H1 (cell line): ENCODE measurements around the gene ELFN1.

Source experiments
- EP300 ChIP-seq, 2 experiments: IDR thresholded peaks; 1 replicate in 1 of 2; 2 replicates in 1 of 2; pipeline ENCODE4 v1.6.1; 2011 to 2012; ENCODE audit warnings: low read depth in 2 of 2, low read length in 2 of 2, mild to moderate bottlenecking in 2 of 2, borderline replicate concordance in 1 of 2, inconsistent platforms in 1 of 2, moderate library complexity in 1 of 2
- POLR2A ChIP-seq, 2 experiments: IDR thresholded peaks; 1 replicate in 1 of 2; 2 replicates in 1 of 2; pipeline ENCODE4 v1.6.1; 2011; ENCODE audit warnings: low read depth in 2 of 2, low read length in 2 of 2, mild to moderate bottlenecking in 2 of 2; ENCODE audit errors: control extremely low read depth in 1 of 2
- RAD21 ChIP-seq, 2 experiments: IDR thresholded peaks in 1 of 2; conservative IDR thresholded peaks in 1 of 2; 2 replicates each; pipeline ENCODE4 v1.6.1; 2011; ENCODE audit warnings: low read depth in 2 of 2, low read length in 2 of 2, improper control_type of control experiment in 1 of 2, inconsistent platforms in 1 of 2, mild to moderate bottlenecking in 1 of 2, moderate library complexity in 1 of 2
- TAF1 ChIP-seq: IDR thresholded peaks from 2 replicates; pipeline ENCODE4 v1.6.1; 2011; ENCODE audit warnings: mild to moderate bottlenecking, low read depth, low read length
- TF ChIP-seq, protein P1 (sequence below): IDR thresholded peaks from 2 replicates; pipeline ENCODE4 v1.6.1; 2012; ENCODE audit warnings: inconsistent platforms
- TF ChIP-seq, protein P2 (sequence below), 3 experiments: IDR thresholded peaks; 1 replicate in 2 of 3; 2 replicates in 1 of 3; pipeline versions ENCODE4 v1.5.1 to v1.6.1; 2011; ENCODE audit warnings: low read length in 3 of 3, mild to moderate bottlenecking in 3 of 3, inconsistent platforms in 2 of 3, low read depth in 1 of 3, moderate library complexity in 1 of 3; ENCODE audit not compliant: insufficient read depth in 1 of 3; ENCODE audit errors: control extremely low read depth in 1 of 3

DNA sequence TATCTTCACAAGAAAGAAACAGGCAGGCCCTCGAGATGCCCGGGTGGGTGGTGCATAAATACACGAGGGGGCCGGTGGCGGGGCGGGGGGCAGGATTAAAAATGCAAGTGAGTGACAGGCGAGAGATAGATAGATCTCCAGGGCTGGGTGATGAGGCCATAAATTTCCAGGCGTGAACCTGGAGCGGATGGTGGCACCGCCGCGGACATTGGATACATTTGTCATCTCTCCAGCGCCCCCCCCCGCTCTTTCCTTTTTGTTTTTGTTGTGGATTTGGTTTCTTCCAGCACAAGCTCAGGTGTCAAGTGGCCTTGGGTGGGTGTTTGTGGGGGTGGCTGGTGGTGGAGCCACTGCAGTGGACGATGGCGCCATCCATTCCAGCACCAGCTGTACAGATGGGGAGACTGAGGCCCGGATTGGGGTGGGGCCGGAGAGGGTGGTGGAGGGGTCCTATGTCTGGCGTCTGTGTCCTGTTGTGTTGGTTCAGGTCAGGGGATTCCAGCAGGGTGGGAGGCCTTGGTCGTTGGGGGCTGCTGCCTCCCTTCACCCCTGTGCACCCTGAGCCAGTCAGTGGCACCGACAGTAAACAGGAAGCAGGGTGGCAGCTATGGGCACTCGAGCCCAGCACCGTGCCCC is 2.9 kb downstream of the ELFN1 start:
- TF ChIP-seq RAD21 (IDR thresholded peaks at IDR 0.05 in 1 of 2, conservative IDR thresholded peaks at IDR 0.05 in 1 of 2; ENCODE audit: low read depth in 2 of 2, low read length in 2 of 2), result no peak
- TF ChIP-seq, protein P1, sequence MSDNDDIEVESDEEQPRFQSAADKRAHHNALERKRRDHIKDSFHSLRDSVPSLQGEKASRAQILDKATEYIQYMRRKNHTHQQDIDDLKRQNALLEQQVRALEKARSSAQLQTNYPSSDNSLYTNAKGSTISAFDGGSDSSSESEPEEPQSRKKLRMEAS, result no peak
- TF ChIP-seq, protein P2, sequence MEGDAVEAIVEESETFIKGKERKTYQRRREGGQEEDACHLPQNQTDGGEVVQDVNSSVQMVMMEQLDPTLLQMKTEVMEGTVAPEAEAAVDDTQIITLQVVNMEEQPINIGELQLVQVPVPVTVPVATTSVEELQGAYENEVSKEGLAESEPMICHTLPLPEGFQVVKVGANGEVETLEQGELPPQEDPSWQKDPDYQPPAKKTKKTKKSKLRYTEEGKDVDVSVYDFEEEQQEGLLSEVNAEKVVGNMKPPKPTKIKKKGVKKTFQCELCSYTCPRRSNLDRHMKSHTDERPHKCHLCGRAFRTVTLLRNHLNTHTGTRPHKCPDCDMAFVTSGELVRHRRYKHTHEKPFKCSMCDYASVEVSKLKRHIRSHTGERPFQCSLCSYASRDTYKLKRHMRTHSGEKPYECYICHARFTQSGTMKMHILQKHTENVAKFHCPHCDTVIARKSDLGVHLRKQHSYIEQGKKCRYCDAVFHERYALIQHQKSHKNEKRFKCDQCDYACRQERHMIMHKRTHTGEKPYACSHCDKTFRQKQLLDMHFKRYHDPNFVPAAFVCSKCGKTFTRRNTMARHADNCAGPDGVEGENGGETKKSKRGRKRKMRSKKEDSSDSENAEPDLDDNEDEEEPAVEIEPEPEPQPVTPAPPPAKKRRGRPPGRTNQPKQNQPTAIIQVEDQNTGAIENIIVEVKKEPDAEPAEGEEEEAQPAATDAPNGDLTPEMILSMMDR (IDR thresholded peaks at IDR 0.05; ENCODE audit: control extremely low read depth in 1 of 3, insufficient read depth in 1 of 3, low read depth in 1 of 3, low read length in 3 of 3), result no peak
- no peak for TF ChIP-seq EP300 (IDR thresholded peaks at IDR 0.05; ENCODE audit: borderline replicate concordance in 1 of 2, low read depth in 2 of 2, low read length in 2 of 2)
- no peak for TF ChIP-seq POLR2A (IDR thresholded peaks at IDR 0.05; ENCODE audit: control extremely low read depth in 1 of 2, low read depth in 2 of 2, low read length in 2 of 2)
- TF ChIP-seq TAF1, result no peak
